Measurements from ENCODE around the gene IFI44.

Gene IFI44

DNA sequence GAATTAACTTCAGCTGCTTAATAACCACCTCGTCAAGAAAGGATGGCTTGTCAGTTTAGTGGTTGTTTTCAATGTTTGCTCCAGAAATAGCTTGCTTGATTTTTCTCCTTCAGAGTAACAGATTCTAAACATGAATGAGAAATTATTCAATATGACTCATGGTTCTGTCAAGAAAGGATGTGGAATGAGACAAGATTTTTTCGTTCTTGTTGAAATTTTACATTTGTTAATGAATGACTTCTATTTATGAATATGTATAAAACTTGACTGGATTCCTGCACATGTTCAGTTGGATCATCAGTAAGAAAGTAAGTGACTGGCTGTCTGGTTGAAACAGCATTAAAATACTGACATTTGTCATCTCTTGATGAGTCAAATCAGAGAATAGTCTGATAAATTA is 38.3 kb downstream of the IFI44 start:
- no peak overlapping the region for H3K9ac ChIP-seq (ENCODE audit: low read length)
- no peak overlapping the region for H3K4me3 ChIP-seq (ENCODE audit: low read length)
- TF ChIP-seq, protein P1, sequence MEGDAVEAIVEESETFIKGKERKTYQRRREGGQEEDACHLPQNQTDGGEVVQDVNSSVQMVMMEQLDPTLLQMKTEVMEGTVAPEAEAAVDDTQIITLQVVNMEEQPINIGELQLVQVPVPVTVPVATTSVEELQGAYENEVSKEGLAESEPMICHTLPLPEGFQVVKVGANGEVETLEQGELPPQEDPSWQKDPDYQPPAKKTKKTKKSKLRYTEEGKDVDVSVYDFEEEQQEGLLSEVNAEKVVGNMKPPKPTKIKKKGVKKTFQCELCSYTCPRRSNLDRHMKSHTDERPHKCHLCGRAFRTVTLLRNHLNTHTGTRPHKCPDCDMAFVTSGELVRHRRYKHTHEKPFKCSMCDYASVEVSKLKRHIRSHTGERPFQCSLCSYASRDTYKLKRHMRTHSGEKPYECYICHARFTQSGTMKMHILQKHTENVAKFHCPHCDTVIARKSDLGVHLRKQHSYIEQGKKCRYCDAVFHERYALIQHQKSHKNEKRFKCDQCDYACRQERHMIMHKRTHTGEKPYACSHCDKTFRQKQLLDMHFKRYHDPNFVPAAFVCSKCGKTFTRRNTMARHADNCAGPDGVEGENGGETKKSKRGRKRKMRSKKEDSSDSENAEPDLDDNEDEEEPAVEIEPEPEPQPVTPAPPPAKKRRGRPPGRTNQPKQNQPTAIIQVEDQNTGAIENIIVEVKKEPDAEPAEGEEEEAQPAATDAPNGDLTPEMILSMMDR (IDR thresholded peaks at IDR 0.05; ENCODE audit: low read depth, low read length) = no peak
- no peak for TF ChIP-seq EZH2phosphoT487 (IDR thresholded peaks at IDR 0.05; ENCODE audit: low read depth)
- no peaks in the 10 kb centered on the region for H3K36me3 ChIP-seq (replicated peaks; ENCODE audit: low read depth, low read length)
- H4K20me1 ChIP-seq (ENCODE audit: insufficient read depth, low read length) = no peaks in the 10 kb centered on the region
- H3K27ac ChIP-seq (ENCODE audit: low read length) = no peak overlapping the region
- no peaks in the 10 kb centered on the region for H3K79me2 ChIP-seq (ENCODE audit: low read length)
- no peaks in the 10 kb centered on the region for H3K9me3 ChIP-seq (ENCODE audit: insufficient read depth, low read length)
- peak overlapping the region; percentile 38 for H3K4me2 ChIP-seq (ENCODE audit: low read length)
- no peaks in the 10 kb centered on the region for H3K27me3 ChIP-seq (ENCODE audit: low read depth, low read length)
- H3K4me1 ChIP-seq (ENCODE audit: low read length) = peaks cover 25% of the 10 kb centered on the region
- no peak overlapping the region for H2AFZ ChIP-seq (ENCODE audit: low read depth, low read length)

DNA sequence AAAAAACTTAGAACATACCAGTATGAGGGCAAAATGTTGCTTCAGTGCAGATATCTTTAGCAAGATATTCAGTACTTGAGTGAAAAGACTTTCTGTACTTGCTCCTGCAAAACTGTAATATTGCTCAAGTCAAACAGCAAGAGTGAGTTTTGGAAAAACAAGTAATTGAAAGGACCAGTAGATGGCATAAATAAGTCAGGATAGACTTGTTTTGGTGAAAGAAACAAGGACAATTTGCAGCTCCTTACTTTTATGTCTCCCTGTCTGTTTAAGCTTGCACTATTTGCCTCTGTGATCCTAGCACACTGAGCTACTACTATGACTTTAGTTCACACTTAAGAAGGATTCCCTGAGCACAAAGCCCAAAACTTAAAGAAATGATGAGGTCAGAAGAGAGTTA is 39.1 kb downstream of the IFI44 start:
- H3K79me2 ChIP-seq (ENCODE audit: low read length) = no peaks in the 10 kb centered on the region
- no peak overlapping the region for H3K27ac ChIP-seq (ENCODE audit: low read length)
- peaks cover 22% of the 10 kb centered on the region for H3K4me1 ChIP-seq (ENCODE audit: low read length)
- H3K9ac ChIP-seq (ENCODE audit: low read length) = no peak overlapping the region
- H3K4me3 ChIP-seq (ENCODE audit: low read length) = no peak overlapping the region
- H3K27me3 ChIP-seq (ENCODE audit: low read depth, low read length) = no peaks in the 10 kb centered on the region
- H3K9me3 ChIP-seq (ENCODE audit: insufficient read depth, low read length) = no peaks in the 10 kb centered on the region
- H3K4me2 ChIP-seq (ENCODE audit: low read length) = no peak overlapping the region
- H2AFZ ChIP-seq (ENCODE audit: low read depth, low read length) = no peak overlapping the region
- TF ChIP-seq, protein P1 (IDR thresholded peaks at IDR 0.05; ENCODE audit: low read depth, low read length) = peak; percentile 36
- TF ChIP-seq EZH2phosphoT487 (IDR thresholded peaks at IDR 0.05; ENCODE audit: low read depth) = no peak
- no peaks in the 10 kb centered on the region for H4K20me1 ChIP-seq (ENCODE audit: insufficient read depth, low read length)
- no peaks in the 10 kb centered on the region for H3K36me3 ChIP-seq (replicated peaks; ENCODE audit: low read depth, low read length)

DNA sequence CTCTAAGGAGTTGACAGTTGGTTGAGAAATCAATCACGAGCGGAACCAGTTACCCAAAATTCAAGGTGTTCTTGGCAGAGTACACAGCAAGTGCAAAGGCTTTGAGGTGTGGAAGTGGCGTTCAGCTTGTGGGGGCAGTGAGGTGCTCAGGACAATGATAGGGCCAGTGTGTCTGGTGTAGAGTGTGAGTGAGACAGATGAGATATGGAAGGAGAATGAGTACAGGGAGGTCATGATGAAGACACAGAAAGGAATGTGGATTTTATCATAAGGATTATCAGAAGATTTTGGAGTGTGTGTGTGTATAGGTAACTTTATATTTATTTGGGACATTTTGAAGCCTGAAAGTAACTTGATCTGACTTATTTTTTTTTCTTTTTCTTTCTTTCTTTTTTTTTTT is 40.9 kb downstream of the IFI44 start:
- Histone ChIP-seq H3K36me3 (replicated peaks; ENCODE audit: low read depth, low read length) (no peaks in the 10 kb centered on the region), H3K79me2 (ENCODE audit: low read length) (no peaks in the 10 kb centered on the region), H3K9ac (ENCODE audit: low read length) (no peak overlapping the region), H4K20me1 (ENCODE audit: insufficient read depth, low read length) (no peaks in the 10 kb centered on the region), H3K27ac (ENCODE audit: low read length) (no peak overlapping the region), H3K9me3 (ENCODE audit: insufficient read depth, low read length) (no peaks in the 10 kb centered on the region), H3K4me3 (ENCODE audit: low read length) (no peak overlapping the region), H3K4me1 (ENCODE audit: low read length) (peaks cover 22% of the 10 kb centered on the region), H3K4me2 (ENCODE audit: low read length) (no peak overlapping the region), H3K27me3 (ENCODE audit: low read depth, low read length) (no peaks in the 10 kb centered on the region), H2AFZ (ENCODE audit: low read depth, low read length) (no peak overlapping the region)
- TF ChIP-seq, protein P1 (IDR thresholded peaks at IDR 0.05; ENCODE audit: low read depth, low read length) = no peak
- TF ChIP-seq EZH2phosphoT487 (IDR thresholded peaks at IDR 0.05; ENCODE audit: low read depth) = no peak

DNA sequence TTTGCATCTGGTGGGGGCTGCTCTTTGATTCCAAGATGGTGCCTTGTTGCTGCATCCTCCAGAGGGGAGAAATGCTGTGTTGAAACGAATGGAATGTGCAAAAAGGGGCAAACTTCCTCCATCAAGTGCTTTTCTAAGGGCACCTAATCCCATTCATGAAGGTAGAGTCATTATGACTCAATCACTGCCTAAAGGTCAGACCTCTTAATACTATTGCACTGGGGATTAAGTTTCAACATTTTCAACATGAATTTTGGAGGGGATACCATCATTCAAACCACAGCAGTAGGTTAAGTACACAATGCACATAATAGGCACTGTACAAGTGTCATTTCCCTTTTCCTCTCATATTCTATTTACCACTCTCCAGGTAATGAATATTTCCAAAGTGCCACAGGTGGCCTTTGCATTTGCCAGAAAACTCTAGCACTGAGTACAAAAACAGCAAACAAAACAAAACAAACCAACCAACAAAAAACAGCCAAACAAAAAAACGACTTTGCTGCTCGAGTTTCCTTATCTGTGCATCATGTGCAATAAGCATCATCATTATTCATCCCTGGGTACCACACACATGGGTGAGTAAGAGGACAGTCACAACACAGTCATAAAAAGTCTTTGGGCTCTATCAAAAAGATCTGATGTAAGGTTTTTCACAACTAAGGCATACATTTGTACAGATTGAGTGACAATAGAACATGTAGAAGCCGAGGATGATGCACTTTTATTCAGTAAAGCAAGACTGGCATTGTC is 42.5 kb downstream of the IFI44 start:
- H3K9me3 ChIP-seq (ENCODE audit: insufficient read depth, low read length) = no peaks in the 10 kb centered on the region
- no peaks in the 10 kb centered on the region for H3K27me3 ChIP-seq (ENCODE audit: low read depth, low read length)
- no peak overlapping the region for H3K4me2 ChIP-seq (ENCODE audit: low read length)
- no peaks in the 10 kb centered on the region for H3K36me3 ChIP-seq (replicated peaks; ENCODE audit: low read depth, low read length)
- no peaks in the 10 kb centered on the region for H4K20me1 ChIP-seq (ENCODE audit: insufficient read depth, low read length)
- H3K4me3 ChIP-seq (ENCODE audit: low read length) = no peak overlapping the region
- no peaks in the 10 kb centered on the region for H3K79me2 ChIP-seq (ENCODE audit: low read length)
- no peak overlapping the region for H3K9ac ChIP-seq (ENCODE audit: low read length)
- no peak overlapping the region for H2AFZ ChIP-seq (ENCODE audit: low read depth, low read length)
- H3K4me1 ChIP-seq (ENCODE audit: low read length) = peaks cover 18% of the 10 kb centered on the region
- TF ChIP-seq, protein P1 (IDR thresholded peaks at IDR 0.05; ENCODE audit: low read depth, low read length) = no peak
- no peak for TF ChIP-seq EZH2phosphoT487 (IDR thresholded peaks at IDR 0.05; ENCODE audit: low read depth)
- no peak overlapping the region for H3K27ac ChIP-seq (ENCODE audit: low read length)

Measured in OCI-LY3 (cell line).